HG02884 (cell line): ENCODE data around the gene EED.

Experiments used
- ATAC-seq: cut with Tn5 transposase; IDR thresholded peaks from one replicate; pipeline ENCODE4 v1.9.1; 2021; ENCODE audit warnings: mild to moderate bottlenecking, moderate library complexity; ENCODE audit not compliant: unreplicated experiment

Gene EED

GRCh38 chr11:86244522-86245368 is at the start of gene EED:
EED (plus strand) TSS chr11:86244753; CDS start chr11:86245230, 477 bp downstream.
- ATAC-seq = peak; percentile 48

- ATAC-seq = no peak
These were observed 49.6 kb upstream of the EED start for GRCh38 chr11:86194998-86195397.

- no peak for ATAC-seq
These were observed 48.4 kb upstream of the EED start for GRCh38 chr11:86196085-86196696.

- no peak for ATAC-seq
These were observed 47.6 kb upstream of the EED start for GRCh38 chr11:86196913-86197312.

GRCh38 chr11:86197448-86197847 is 47.1 kb upstream of the EED start:
- no peak for ATAC-seq

GRCh38 chr11:86198139-86198538 is 46.4 kb upstream of the EED start:
- no peak for ATAC-seq

GRCh38 chr11:86199354-86199753 is 45.2 kb upstream of the EED start:
- no peak for ATAC-seq

GRCh38 chr11:86201371-86201884 is 43.1 kb upstream of the EED start:
- ATAC-seq = no peak

- ATAC-seq = peak; percentile 49
These were observed 42.6 kb upstream of the EED start for GRCh38 chr11:86202013-86202336.

- no peak for ATAC-seq
These were observed 40.2 kb upstream of the EED start for GRCh38 chr11:86204356-86204755.

GRCh38 chr11:86205421-86206336 is 38.9 kb upstream of the EED start:
- ATAC-seq = no peak

- ATAC-seq = no peak
These were observed 38.2 kb upstream of the EED start for GRCh38 chr11:86206337-86206695.

- no peak for ATAC-seq
These were observed 37.1 kb upstream of the EED start for GRCh38 chr11:86207413-86207812.

GRCh38 chr11:86208572-86208971 is 36.0 kb upstream of the EED start:
- no peak for ATAC-seq

- ATAC-seq = no peak
These were observed 34.5 kb upstream of the EED start for GRCh38 chr11:86209806-86210657.

GRCh38 chr11:86210898-86211297 is 33.7 kb upstream of the EED start:
- ATAC-seq = no peak

GRCh38 chr11:86211619-86212018 is 32.9 kb upstream of the EED start:
- ATAC-seq = peak; percentile 46

GRCh38 chr11:86212019-86212611 is 32.4 kb upstream of the EED start:
- ATAC-seq = no peak

GRCh38 chr11:86214710-86215109 is 29.8 kb upstream of the EED start:
- ATAC-seq = peak; percentile 61
